GM08714 (cell line): Measurements from ENCODE around the gene OBI1.

Experiments used
- H3K4me3 ChIP-seq: fragments of 200-500 bp; sonication (Bioruptor generic); 2 replicates; pipeline ENCODE4 v1.5.1; 2014; ENCODE audit warnings: mild to moderate bottlenecking, low read length, inconsistent platforms
- ZNF274 ChIP-seq: IDR thresholded peaks from 2 replicates; pipeline ENCODE4 v1.6.1; 2012; ENCODE audit warnings: mild to moderate bottlenecking, low read depth, low read length

The OBI1 gene

GRCh38 chr13:78658630-78659449 lies at the start of gene OBI1:
OBI1 (minus strand) TSS chr13:78659155; CDS start chr13:78659120, 35 bp downstream.
- peak within 1 kb of the TSS; percentile 88 for H3K4me3 ChIP-seq
- no peak for TF ChIP-seq ZNF274

GRCh38 chr13:78701383-78701782 lies 42.4 kb upstream of the OBI1 start:
- no peak overlapping the region for H3K4me3 ChIP-seq
- TF ChIP-seq ZNF274, result no peak

- no peak for TF ChIP-seq ZNF274
Measured at GRCh38 chr13:78700121-78700910, 41.4 kb upstream of the OBI1 start.

GRCh38 chr13:78689011-78689410 lies 30.1 kb upstream of the OBI1 start:
- H3K4me3 ChIP-seq, result no peak overlapping the region
- no peak for TF ChIP-seq ZNF274

More at GRCh38 chr13:78700121-78700910, 41.4 kb upstream of the OBI1 start:
- no peak overlapping the region for H3K4me3 ChIP-seq

GRCh38 chr13:78686461-78686860 lies 27.5 kb upstream of the OBI1 start:
- no peak for TF ChIP-seq ZNF274
- no peak overlapping the region for H3K4me3 ChIP-seq

- no peak for TF ChIP-seq ZNF274
- no peak overlapping the region for H3K4me3 ChIP-seq
Measured at GRCh38 chr13:78680576-78681350, 21.8 kb upstream of the OBI1 start.

- no peak overlapping the region for H3K4me3 ChIP-seq
- TF ChIP-seq ZNF274, result no peak
Measured at GRCh38 chr13:78680115-78680561, 21.2 kb upstream of the OBI1 start.

- TF ChIP-seq ZNF274, result no peak
- no peak overlapping the region for H3K4me3 ChIP-seq
Measured at GRCh38 chr13:78679329-78679728, 20.4 kb upstream of the OBI1 start.

- no peak for TF ChIP-seq ZNF274
- no peak overlapping the region for H3K4me3 ChIP-seq
Measured at GRCh38 chr13:78675112-78675511, 16.2 kb upstream of the OBI1 start.

GRCh38 chr13:78674638-78675037 lies 15.7 kb upstream of the OBI1 start:
- no peak for TF ChIP-seq ZNF274
- H3K4me3 ChIP-seq, result no peak overlapping the region

GRCh38 chr13:78662467-78662866 lies 3.5 kb upstream of the OBI1 start:
- no peak for TF ChIP-seq ZNF274
- no peak overlapping the region for H3K4me3 ChIP-seq

GRCh38 chr13:78660495-78660857 lies 1.5 kb upstream of the OBI1 start:
- TF ChIP-seq ZNF274, result no peak
- H3K4me3 ChIP-seq, result no peak overlapping the region

GRCh38 chr13:78659732-78660494 lies 958 bp upstream of the OBI1 start:
- TF ChIP-seq ZNF274, result no peak
- H3K4me3 ChIP-seq, result peak overlapping the region; percentile 88

- no peak for TF ChIP-seq ZNF274
- peak overlapping the region; percentile 88 for H3K4me3 ChIP-seq
Measured at GRCh38 chr13:78659450-78659730, 435 bp upstream of the OBI1 start.
